CD14-positive monocyte (primary cell): ENCODE results near the gene TMEM151B. TPM values are rescaled to one million over a fixed set of nuclear protein-coding genes. Genes with fewer than 3 reads are reported as not detected.
"Not testable (repeated sequence)": the region's sequence is repeated elsewhere in the genome, so short reads cannot be mapped to it uniquely, and the experiment has no call there.

Source experiments
- DNase-seq, 3 donors: peaks; one replicate each; pipeline ENCODE4 v3.0.0-alpha.2; 2011 to 2022
- H2AFZ ChIP-seq: 2 replicates; pipeline ENCODE4 v1.6.0; 2012; ENCODE audit warnings: mild to moderate bottlenecking, low read depth, low read length, inconsistent platforms; ENCODE audit not compliant: insufficient read depth, poor library complexity, severe bottlenecking
- H3K27ac ChIP-seq, 2 donors: 1 replicate in 1 of 2; 2 replicates in 1 of 2; pipeline ENCODE4 v1.5.1; 2012 to 2013; ENCODE audit warnings: low read length in 2 of 2, control low read depth in 1 of 2, inconsistent platforms in 1 of 2, low read depth in 1 of 2, mild to moderate bottlenecking in 1 of 2
- H3K27me3 ChIP-seq, 2 donors: one replicate each; pipeline versions ENCODE4 v1.6.0 to v1.6.1; 2011 to 2013; ENCODE audit warnings: low read length in 2 of 2; ENCODE audit not compliant: control insufficient read depth in 2 of 2, insufficient read depth in 2 of 2
- H3K36me3 ChIP-seq, 2 donors: replicated peaks in 1 of 2; 1 replicate in 1 of 2; 2 replicates in 1 of 2; pipeline versions ENCODE4 v1.5.1 to v1.6.1; 2012 to 2013; ENCODE audit warnings: low read length in 2 of 2, control low read depth in 1 of 2, inconsistent platforms in 1 of 2, mild to moderate bottlenecking in 1 of 2; ENCODE audit not compliant: insufficient read depth in 2 of 2, control insufficient read depth in 1 of 2
- H3K4me1 ChIP-seq, 2 donors: 1 replicate in 1 of 2; 2 replicates in 1 of 2; pipeline versions ENCODE4 v1.5.1 to v1.6.1; 2012 to 2013; ENCODE audit warnings: low read length in 2 of 2, control low read depth in 1 of 2, inconsistent platforms in 1 of 2, mild to moderate bottlenecking in 1 of 2, moderate library complexity in 1 of 2; ENCODE audit not compliant: insufficient read depth in 2 of 2, control insufficient read depth in 1 of 2
- H3K4me2 ChIP-seq: replicated peaks from 2 replicates; pipeline ENCODE3; 2012; ENCODE audit warnings: low read length, moderate library complexity, mild to moderate bottlenecking; ENCODE audit not compliant: poor library complexity, severe bottlenecking; ENCODE audit errors: extremely low read depth
- H3K4me3 ChIP-seq, 3 experiments: fragments of 200-600 bp in 1 of 3; sonication (generic) in 1 of 3; replicated peaks in 1 of 3; 1 replicate in 2 of 3; 2 replicates in 1 of 3; pipeline ENCODE4 v1.5.1; 2011 to 2013; ENCODE audit warnings: low read length in 3 of 3, mild to moderate bottlenecking in 3 of 3, control low read depth in 2 of 3, low read depth in 2 of 3, inconsistent platforms in 1 of 3, moderate library complexity in 1 of 3
- H3K79me2 ChIP-seq: 2 replicates; pipeline ENCODE4 v1.6.0; 2012; ENCODE audit warnings: mild to moderate bottlenecking, control low read depth, inconsistent platforms, low read length, moderate library complexity; ENCODE audit not compliant: insufficient read depth
- H3K9ac ChIP-seq: 2 replicates; pipeline ENCODE4 v1.6.0; 2017; ENCODE audit warnings: low read length, mild to moderate bottlenecking; ENCODE audit not compliant: insufficient read depth, poor library complexity, severe bottlenecking
- H3K9me3 ChIP-seq, 2 donors: replicated peaks in 1 of 2; 1 replicate in 1 of 2; 2 replicates in 1 of 2; pipeline versions ENCODE4 v1.5.1 to v1.6.1; 2012 to 2013; ENCODE audit warnings: low read length in 2 of 2, control low read depth in 1 of 2; ENCODE audit not compliant: control insufficient read depth in 1 of 2, insufficient read depth in 1 of 2
- H4K20me1 ChIP-seq: 2 replicates; pipeline ENCODE4 v1.6.0; 2012; ENCODE audit warnings: mild to moderate bottlenecking, low read length, control low read depth, moderate library complexity; ENCODE audit not compliant: insufficient read depth
- H3K27ac Mint-ChIP-seq, 7 donors: one replicate each; pipeline ENCODE4 v1.8.0; 2020; ENCODE audit warnings: mild to moderate bottlenecking in 7 of 7, mixed read lengths in 7 of 7, moderate library complexity in 6 of 7, inconsistent platforms in 2 of 7
- H3K27me3 Mint-ChIP-seq, 3 donors: one replicate each; pipeline ENCODE4 v1.8.0; 2021 to 2022; ENCODE audit warnings: low read depth in 3 of 3, mild to moderate bottlenecking in 3 of 3, mixed read lengths in 3 of 3, moderate library complexity in 3 of 3, inconsistent platforms in 1 of 3
- H3K36me3 Mint-ChIP-seq, 2 donors: one replicate each; pipeline ENCODE4 v1.8.0; 2020; ENCODE audit warnings: mixed read lengths in 2 of 2, inconsistent platforms in 1 of 2, mild to moderate bottlenecking in 1 of 2
- H3K4me1 Mint-ChIP-seq: one replicate; pipeline ENCODE4 v1.8.0; 2020; ENCODE audit warnings: mild to moderate bottlenecking, mixed read lengths
- H3K4me3 Mint-ChIP-seq, 2 donors: one replicate each; pipeline ENCODE4 v1.8.0; 2020; ENCODE audit warnings: mild to moderate bottlenecking in 2 of 2, mixed read lengths in 2 of 2, moderate library complexity in 1 of 2
- H3K9me3 Mint-ChIP-seq, 7 donors: one replicate each; pipeline ENCODE4 v1.8.0; 2020 to 2022; ENCODE audit warnings: mixed read lengths in 7 of 7, mild to moderate bottlenecking in 6 of 7, moderate library complexity in 6 of 7, inconsistent platforms in 2 of 7
- WGBS: methylation state at CpG from one replicate; pipeline ENCODE4 v1.1.5; 2013; ENCODE audit warnings: missing lambda C conversion rate; ENCODE audit not compliant: insufficient coverage; 5-methylcytosine and 5-hydroxymethylcytosine counted together
- intact Hi-C, 2 donors: fragments of 100-400 bp; cut with micrococcal nuclease; formaldehyde crosslinking; loops; one replicate each; pipeline versions ENCODE4 v1.15.0 to v1.15.1; 2023
- polyA plus RNA-seq, 3 donors: library from polyadenylated mRNA; depleted of rRNA in 1 of 3; unstranded in 2 of 3; stranded (reverse) in 1 of 3; fragments of 300-500 nt in 2 of 3; fragments of >200 nt in 1 of 3; fragmentation: Illumina TruSeq in 2 of 3; gene quantifications; 1 replicate in 2 of 3; 2 replicates in 1 of 3; pipeline ENCODE4 v1.2.3, GENCODE V29; 2012 to 2021
- TF ChIP-seq, protein P1 (sequence below): fragments of 200-600 bp; IDR thresholded peaks from one replicate; pipeline ENCODE4 v1.8.0; 2022; ENCODE audit warnings: antibody characterized with exemption, mild to moderate bottlenecking

TMEM151B gene
- polyA plus RNA-seq, 3 donors = not detected

DNA sequence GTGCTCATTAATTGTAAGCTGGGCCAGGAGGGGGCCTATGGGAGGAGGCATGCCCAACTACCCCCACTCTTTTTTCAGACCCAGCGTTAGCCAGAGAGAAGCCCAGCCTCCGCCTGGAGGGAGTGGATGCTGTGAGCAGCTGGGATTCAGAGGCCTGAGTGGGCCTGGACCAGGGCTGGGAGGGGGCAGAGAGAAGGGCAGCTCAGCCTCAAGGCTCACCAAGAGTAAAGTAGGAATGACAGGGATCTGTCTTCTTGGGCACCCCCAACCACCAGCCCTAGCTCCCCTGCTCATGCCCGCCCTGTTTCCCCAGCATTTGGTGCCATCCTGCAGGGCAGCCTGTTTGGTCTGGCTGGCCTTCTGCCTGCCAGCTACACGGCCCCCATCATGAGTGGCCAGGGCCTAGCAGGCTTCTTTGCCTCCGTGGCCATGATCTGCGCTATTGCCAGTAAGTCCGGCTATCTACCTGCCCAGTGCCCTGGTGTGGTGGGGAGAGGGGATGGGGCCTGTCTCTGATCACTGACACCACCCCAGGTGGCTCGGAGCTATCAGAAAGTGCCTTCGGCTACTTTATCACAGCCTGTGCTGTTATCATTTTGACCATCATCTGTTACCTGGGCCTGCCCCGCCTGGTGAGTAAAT lies 40.1 kb upstream of the TMEM151B start:
- H3K9me3 ChIP-seq = no peaks in the 10 kb centered on the region
- no peak overlapping the region for H3K27ac ChIP-seq
- Mint-ChIP-seq H3K4me1 (peaks cover 50% of the 10 kb centered on the region), H3K9me3 (peaks cover 0 to 1% (median 0%) of the 10 kb centered on the region in 7 donors), H3K36me3 (peaks cover 17 to 32% of the 10 kb centered on the region in 2 donors), H3K27ac (no peak overlapping the region), H3K27me3 (peaks cover 0 to 3% (median 0%) of the 10 kb centered on the region in 3 donors), H3K4me3 (no peak overlapping the region)
- H3K9ac ChIP-seq = no peak overlapping the region
- WGBS = no CpG with 5 or more reads among the region's 10 CpGs
- H3K4me3 ChIP-seq = no peak overlapping the region
- H3K79me2 ChIP-seq = peaks cover 11% of the 10 kb centered on the region
- intact Hi-C loops = no loop called here
- H2AFZ ChIP-seq = no peak overlapping the region
- H3K4me1 ChIP-seq = peaks cover 34% of the 10 kb centered on the region in 2 donors
- no peaks in the 10 kb centered on the region for H3K27me3 ChIP-seq
- H3K4me2 ChIP-seq = no peak overlapping the region
- DNase-seq = no peak
- no peaks in the 10 kb centered on the region for H4K20me1 ChIP-seq
- TF ChIP-seq, protein P1, sequence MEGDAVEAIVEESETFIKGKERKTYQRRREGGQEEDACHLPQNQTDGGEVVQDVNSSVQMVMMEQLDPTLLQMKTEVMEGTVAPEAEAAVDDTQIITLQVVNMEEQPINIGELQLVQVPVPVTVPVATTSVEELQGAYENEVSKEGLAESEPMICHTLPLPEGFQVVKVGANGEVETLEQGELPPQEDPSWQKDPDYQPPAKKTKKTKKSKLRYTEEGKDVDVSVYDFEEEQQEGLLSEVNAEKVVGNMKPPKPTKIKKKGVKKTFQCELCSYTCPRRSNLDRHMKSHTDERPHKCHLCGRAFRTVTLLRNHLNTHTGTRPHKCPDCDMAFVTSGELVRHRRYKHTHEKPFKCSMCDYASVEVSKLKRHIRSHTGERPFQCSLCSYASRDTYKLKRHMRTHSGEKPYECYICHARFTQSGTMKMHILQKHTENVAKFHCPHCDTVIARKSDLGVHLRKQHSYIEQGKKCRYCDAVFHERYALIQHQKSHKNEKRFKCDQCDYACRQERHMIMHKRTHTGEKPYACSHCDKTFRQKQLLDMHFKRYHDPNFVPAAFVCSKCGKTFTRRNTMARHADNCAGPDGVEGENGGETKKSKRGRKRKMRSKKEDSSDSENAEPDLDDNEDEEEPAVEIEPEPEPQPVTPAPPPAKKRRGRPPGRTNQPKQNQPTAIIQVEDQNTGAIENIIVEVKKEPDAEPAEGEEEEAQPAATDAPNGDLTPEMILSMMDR = no peak
- peaks cover 5 to 14% of the 10 kb centered on the region in 2 donors for H3K36me3 ChIP-seq

DNA sequence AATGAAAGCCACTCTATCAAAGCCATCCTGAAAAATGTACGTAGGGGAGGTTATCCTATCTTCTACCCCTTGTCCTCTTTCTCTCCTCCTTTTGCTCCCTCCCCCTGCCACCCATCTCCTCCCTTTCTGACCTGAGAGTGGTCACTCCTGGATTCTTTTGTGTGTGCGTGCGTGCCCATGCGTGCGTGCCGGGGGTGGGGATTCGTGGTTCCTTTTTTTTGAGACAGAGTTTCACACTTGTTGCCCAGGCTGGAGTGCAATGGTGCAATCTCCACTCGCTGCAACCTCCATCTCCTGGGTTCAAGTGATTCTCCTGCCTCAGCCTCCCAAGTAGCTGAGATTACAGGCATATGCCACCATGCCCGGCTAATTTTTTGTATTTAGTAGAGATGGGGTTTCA lies 38.8 kb upstream of the TMEM151B start:
- H3K27ac Mint-ChIP-seq = peak overlapping the region in 1 of 7 donors; percentile 14
- peaks cover 19 to 32% of the 10 kb centered on the region in 2 donors for H3K36me3 Mint-ChIP-seq
- peaks cover 42% of the 10 kb centered on the region for H3K4me1 Mint-ChIP-seq

More for the DNA sequence above, 38.8 kb upstream of the TMEM151B start:
- H3K27me3 Mint-ChIP-seq, H3K4me3 ChIP-seq, H3K27me3 ChIP-seq, intact Hi-C loops, H3K9me3 Mint-ChIP-seq, H3K79me2 ChIP-seq, H3K27ac ChIP-seq, H2AFZ ChIP-seq, H3K4me3 Mint-ChIP-seq, H3K4me2 ChIP-seq, H3K9me3 ChIP-seq, H4K20me1 ChIP-seq, H3K9ac ChIP-seq: not testable (repeated sequence)
- DNase-seq = peak; percentile 37 to 74 (median 45)
- Histone ChIP-seq H3K36me3 (peaks cover 5 to 14% of the 10 kb centered on the region in 2 donors), H3K4me1 (peaks cover 23% of the 10 kb centered on the region in 2 donors)
- no CpG with 5 or more reads among the region's 9 CpGs for WGBS
